ENCODE results near the gene PRELID1. TPM values are rescaled to one million over a fixed set of nuclear protein-coding genes. Genes with fewer than 3 reads are reported as not detected.

Gene PRELID1
- total RNA-seq, 1 donor from 2014 or later, result 87.0 TPM

DNA sequence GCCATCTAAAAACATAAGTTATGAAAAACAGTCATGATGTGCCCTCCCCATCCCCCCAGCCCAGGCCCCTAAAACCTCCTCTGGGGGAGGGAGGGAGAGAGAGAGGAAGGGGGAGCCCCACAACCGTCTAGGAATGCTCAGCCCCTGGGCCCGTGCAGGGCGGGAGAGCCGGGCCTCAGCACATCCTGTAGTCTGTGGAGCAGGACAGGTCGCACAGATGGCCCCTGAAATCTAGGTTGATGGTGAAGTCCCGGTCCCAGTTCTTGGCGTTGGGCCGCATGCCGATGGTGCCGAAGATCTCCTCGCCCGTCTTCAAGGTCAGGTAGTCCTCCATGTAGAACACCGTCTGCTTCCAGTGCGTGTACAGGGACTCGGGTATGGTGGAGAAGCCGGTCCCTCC, 38.2 kb upstream of the PRELID1 start:
- Histone ChIP-seq H3K4me1 (peaks cover 5% of the 10 kb centered on the region), H3K36me3 (peaks cover 88% of the 10 kb centered on the region), H3K27me3 (no peaks in the 10 kb centered on the region), H3K4me3 (no peak overlapping the region), H3K9me3 (no peaks in the 10 kb centered on the region), H3K27ac (no peak overlapping the region)
- intact Hi-C loops (cut with DNase I), result no loop called here
- TF ChIP-seq, protein P1, sequence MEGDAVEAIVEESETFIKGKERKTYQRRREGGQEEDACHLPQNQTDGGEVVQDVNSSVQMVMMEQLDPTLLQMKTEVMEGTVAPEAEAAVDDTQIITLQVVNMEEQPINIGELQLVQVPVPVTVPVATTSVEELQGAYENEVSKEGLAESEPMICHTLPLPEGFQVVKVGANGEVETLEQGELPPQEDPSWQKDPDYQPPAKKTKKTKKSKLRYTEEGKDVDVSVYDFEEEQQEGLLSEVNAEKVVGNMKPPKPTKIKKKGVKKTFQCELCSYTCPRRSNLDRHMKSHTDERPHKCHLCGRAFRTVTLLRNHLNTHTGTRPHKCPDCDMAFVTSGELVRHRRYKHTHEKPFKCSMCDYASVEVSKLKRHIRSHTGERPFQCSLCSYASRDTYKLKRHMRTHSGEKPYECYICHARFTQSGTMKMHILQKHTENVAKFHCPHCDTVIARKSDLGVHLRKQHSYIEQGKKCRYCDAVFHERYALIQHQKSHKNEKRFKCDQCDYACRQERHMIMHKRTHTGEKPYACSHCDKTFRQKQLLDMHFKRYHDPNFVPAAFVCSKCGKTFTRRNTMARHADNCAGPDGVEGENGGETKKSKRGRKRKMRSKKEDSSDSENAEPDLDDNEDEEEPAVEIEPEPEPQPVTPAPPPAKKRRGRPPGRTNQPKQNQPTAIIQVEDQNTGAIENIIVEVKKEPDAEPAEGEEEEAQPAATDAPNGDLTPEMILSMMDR (IDR thresholded peaks at IDR 0.05), result no peak
- DNase-seq, result no peak
- ATAC-seq, result peak; percentile 36

DNA sequence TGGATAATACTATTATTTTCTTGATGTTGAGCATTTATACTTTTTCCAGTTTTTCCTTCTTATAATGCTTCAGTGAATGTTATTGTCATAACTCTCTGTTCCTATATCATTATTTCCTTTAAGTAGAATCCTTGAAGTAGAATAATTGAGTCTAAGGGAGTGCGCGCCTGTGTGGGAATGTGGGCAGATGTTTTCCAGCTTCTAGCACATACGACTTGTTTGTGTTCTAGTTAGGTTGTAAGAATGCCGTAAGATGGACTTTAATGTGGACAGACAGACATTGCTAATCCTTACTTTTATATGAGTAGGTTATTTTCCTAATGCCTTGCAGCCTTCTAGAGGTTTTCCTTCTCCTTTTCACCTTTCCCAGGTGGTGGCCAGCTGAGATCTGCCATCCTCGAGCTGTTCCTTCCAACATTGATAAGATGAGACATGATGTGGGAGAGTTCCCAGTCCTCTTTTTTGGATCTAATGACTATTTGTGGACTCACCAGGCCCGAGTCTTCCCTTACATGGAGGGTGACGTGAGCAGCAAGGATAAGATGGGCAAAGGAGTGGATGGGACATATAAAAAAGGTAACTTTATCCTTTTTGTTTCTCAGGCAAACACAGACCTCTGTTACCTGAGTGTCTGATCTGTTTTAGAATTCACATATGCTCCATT, 34.2 kb upstream of the PRELID1 start:
- H3K9me3 ChIP-seq, result no peaks in the 10 kb centered on the region
- intact Hi-C loops (cut with DNase I), result no loop called here
- peaks cover 5% of the 10 kb centered on the region for H3K4me1 ChIP-seq
- H3K27me3 ChIP-seq, result no peaks in the 10 kb centered on the region
- H3K36me3 ChIP-seq, result peaks cover 87% of the 10 kb centered on the region
- ATAC-seq, result no peak
- no peak for DNase-seq
- H3K27ac ChIP-seq, result no peak overlapping the region
- H3K4me3 ChIP-seq, result no peak overlapping the region
- TF ChIP-seq, protein P1 (IDR thresholded peaks at IDR 0.05), result no peak

DNA sequence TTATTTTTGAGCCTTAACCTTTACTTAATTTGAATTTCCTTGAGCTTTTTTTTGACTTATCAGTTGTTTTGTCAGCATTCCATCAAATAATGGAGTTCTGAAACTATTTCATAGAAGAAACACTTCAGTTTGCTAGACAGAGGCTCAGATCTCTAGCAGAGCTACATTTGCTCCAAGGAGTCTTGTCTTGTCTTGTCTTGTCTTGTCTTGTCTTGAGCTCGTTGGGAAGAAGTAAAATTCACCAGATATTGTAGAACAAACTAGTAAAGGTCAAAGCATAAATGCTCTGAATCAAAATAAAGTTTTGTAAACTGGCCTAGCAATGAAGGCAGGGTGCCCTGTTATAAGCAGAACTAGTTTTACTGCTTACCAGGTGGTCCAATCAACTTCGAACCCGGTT, 33.6 kb upstream of the PRELID1 start:
- Histone ChIP-seq H3K4me1 (peaks cover 3% of the 10 kb centered on the region), H3K36me3 (peaks cover 92% of the 10 kb centered on the region), H3K27ac (no peak overlapping the region), H3K4me3 (no peak overlapping the region), H3K27me3 (no peaks in the 10 kb centered on the region), H3K9me3 (no peaks in the 10 kb centered on the region)
- intact Hi-C loops (cut with DNase I), result no loop called here
- ATAC-seq (no peak), DNase-seq (no peak)
- TF ChIP-seq, protein P1 (IDR thresholded peaks at IDR 0.05), result no peak

DNA sequence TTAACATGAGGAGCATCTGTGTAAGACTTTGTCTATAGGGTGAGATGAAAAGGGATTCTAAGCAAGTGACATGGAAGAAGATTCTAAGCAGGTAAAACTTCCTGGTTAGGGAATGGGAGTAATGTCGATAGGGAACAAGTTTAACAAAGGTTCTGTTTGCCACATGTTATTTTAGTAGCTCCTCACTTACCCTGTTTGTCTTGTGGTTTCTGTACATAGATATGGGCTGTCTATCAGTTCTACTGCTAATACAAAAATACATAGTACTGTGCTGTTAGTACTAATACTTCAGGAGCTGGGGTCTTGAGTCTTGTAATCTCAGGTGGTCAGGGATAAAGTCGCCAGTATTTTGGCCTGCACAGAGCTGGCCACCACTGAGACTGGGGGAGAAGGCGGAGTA, 32.9 kb upstream of the PRELID1 start:
- H3K27ac ChIP-seq, result no peak overlapping the region
- H3K4me3 ChIP-seq, result no peak overlapping the region
- TF ChIP-seq, protein P1 (IDR thresholded peaks at IDR 0.05), result no peak
- ATAC-seq (no peak), DNase-seq (no peak)
- no peaks in the 10 kb centered on the region for H3K27me3 ChIP-seq
- H3K36me3 ChIP-seq, result peaks cover 92% of the 10 kb centered on the region
- intact Hi-C loops (cut with DNase I), result no loop called here
- no peaks in the 10 kb centered on the region for H3K9me3 ChIP-seq
- H3K4me1 ChIP-seq, result no peaks in the 10 kb centered on the region

DNA sequence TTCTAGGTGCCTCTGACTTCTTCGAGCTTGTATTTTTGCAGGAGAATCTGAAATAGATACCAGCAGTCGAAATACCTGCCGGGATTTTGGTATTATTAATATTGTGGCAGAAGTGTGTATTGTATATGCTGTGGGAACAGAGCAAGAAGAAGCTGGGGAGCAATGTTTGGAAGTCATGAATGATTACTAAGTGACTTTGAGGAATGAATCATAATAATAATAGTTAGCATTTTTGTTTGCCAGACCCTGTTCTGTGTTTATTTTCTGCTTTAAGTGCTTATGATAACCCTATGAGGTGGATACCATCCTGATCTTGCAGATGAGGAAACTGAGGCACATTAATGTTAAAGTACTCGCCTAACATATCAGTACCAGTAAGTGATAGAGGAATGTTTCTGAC, 32.5 kb upstream of the PRELID1 start:
- peaks cover 92% of the 10 kb centered on the region for H3K36me3 ChIP-seq
- intact Hi-C loops (cut with DNase I), result no loop called here
- H3K4me3 ChIP-seq, result no peak overlapping the region
- TF ChIP-seq, protein P1 (IDR thresholded peaks at IDR 0.05), result no peak
- H3K9me3 ChIP-seq, result no peaks in the 10 kb centered on the region
- H3K27me3 ChIP-seq, result no peaks in the 10 kb centered on the region
- DNase-seq (no peak), ATAC-seq (no peak)
- H3K4me1 ChIP-seq, result no peaks in the 10 kb centered on the region
- H3K27ac ChIP-seq, result no peak overlapping the region

DNA sequence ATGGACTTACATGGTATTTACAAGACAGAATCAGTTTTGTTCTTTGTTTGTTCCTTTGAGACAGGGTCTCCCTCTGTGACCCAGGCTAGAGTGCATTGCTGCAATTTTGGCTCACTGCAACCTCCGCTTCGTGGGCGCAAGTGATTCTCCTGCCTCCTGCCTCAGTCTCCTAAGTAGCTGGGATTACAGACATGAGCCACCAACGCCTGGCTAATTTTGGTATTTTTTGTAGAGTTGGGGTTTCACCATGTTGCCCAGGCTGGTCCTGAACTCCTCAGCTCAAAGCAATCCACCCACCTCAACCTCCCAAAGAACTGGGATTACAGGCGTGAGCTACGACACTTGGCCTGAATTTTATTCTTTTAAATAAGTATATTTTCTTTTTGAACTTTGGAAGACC, 27.7 kb upstream of the PRELID1 start:
- H3K9me3 ChIP-seq, result no peaks in the 10 kb centered on the region
- H3K27ac ChIP-seq, result no peak overlapping the region
- ATAC-seq (no peak), DNase-seq (no peak)
- no peaks in the 10 kb centered on the region for H3K27me3 ChIP-seq
- peaks cover 92% of the 10 kb centered on the region for H3K36me3 ChIP-seq
- TF ChIP-seq, protein P1 (IDR thresholded peaks at IDR 0.05), result no peak
- H3K4me1 ChIP-seq, result no peaks in the 10 kb centered on the region
- intact Hi-C loops (cut with DNase I), result no loop called here
- H3K4me3 ChIP-seq, result no peak overlapping the region

All from upper lobe of right lung (tissue), 1 donor.